Osteoblast (primary cell): ENCODE data around the gene KLKB1. TPM values are rescaled to one million over a fixed set of nuclear protein-coding genes. Genes with fewer than 3 reads are reported as not detected.

Source experiments
- DNase-seq: peaks from one replicate; pipeline ENCODE4 v3.0.0; 2011; ENCODE audit warnings: low spot score, mixed read lengths; ENCODE audit not compliant: insufficient read length; ENCODE audit errors: missing footprints
- H2AFZ ChIP-seq: 2 replicates; pipeline ENCODE4 v1.6.0; 2011; ENCODE audit warnings: mild to moderate bottlenecking, low read length
- H3K27ac ChIP-seq: 2 replicates; pipeline ENCODE4 v1.5.1; 2011; ENCODE audit warnings: mild to moderate bottlenecking, low read depth, low read length, moderate library complexity
- H3K27me3 ChIP-seq: 2 replicates; pipeline ENCODE4 v1.6.0; 2012; ENCODE audit warnings: mild to moderate bottlenecking, control low read depth, inconsistent platforms, low read length, moderate library complexity; ENCODE audit not compliant: insufficient read depth
- H3K36me3 ChIP-seq: 2 replicates; pipeline ENCODE4 v1.5.1; 2011; ENCODE audit warnings: mild to moderate bottlenecking, low read length, control low read depth, moderate library complexity; ENCODE audit not compliant: insufficient read depth
- H3K4me1 ChIP-seq: 2 replicates; pipeline ENCODE4 v1.5.1; 2011; ENCODE audit warnings: mild to moderate bottlenecking, low read length, control low read depth, moderate library complexity; ENCODE audit not compliant: insufficient read depth
- H3K4me2 ChIP-seq: 2 replicates; pipeline ENCODE4 v1.6.0; 2011; ENCODE audit warnings: mild to moderate bottlenecking, low read length; ENCODE audit not compliant: insufficient read depth
- H3K4me3 ChIP-seq: fragments of 200-600 bp; sonication (generic); 3 replicates; pipeline ENCODE4 v1.5.1; 2012; ENCODE audit warnings: mild to moderate bottlenecking, low read length, inconsistent platforms; ENCODE audit not compliant: insufficient read depth
- H3K79me2 ChIP-seq: 2 replicates; pipeline ENCODE4 v1.6.0; 2012; ENCODE audit warnings: mild to moderate bottlenecking, low read length, control low read depth, inconsistent platforms; ENCODE audit not compliant: insufficient read depth
- H3K9me3 ChIP-seq: 2 replicates; pipeline ENCODE4 v1.5.1; 2011; ENCODE audit warnings: low read depth, low read length, control low read depth
- H4K20me1 ChIP-seq: 2 replicates; pipeline ENCODE4 v1.6.0; 2012; ENCODE audit warnings: mild to moderate bottlenecking, low read length, control low read depth; ENCODE audit not compliant: insufficient read depth
- total RNA-seq: library from RNA; depleted of rRNA; stranded (reverse); fragments of >200 nt; gene quantifications from 2 replicates; pipeline ENCODE4 v1.2.3, GENCODE V29; 2012
- TF ChIP-seq, protein P1 (sequence below): IDR thresholded peaks from 2 replicates; pipeline ENCODE4 v1.5.1; 2011; ENCODE audit warnings: mild to moderate bottlenecking, low read depth, low read length, moderate library complexity; ENCODE audit errors: extremely low read depth

KLKB1 gene
- total RNA-seq, 1 donor: not detected

DNA sequence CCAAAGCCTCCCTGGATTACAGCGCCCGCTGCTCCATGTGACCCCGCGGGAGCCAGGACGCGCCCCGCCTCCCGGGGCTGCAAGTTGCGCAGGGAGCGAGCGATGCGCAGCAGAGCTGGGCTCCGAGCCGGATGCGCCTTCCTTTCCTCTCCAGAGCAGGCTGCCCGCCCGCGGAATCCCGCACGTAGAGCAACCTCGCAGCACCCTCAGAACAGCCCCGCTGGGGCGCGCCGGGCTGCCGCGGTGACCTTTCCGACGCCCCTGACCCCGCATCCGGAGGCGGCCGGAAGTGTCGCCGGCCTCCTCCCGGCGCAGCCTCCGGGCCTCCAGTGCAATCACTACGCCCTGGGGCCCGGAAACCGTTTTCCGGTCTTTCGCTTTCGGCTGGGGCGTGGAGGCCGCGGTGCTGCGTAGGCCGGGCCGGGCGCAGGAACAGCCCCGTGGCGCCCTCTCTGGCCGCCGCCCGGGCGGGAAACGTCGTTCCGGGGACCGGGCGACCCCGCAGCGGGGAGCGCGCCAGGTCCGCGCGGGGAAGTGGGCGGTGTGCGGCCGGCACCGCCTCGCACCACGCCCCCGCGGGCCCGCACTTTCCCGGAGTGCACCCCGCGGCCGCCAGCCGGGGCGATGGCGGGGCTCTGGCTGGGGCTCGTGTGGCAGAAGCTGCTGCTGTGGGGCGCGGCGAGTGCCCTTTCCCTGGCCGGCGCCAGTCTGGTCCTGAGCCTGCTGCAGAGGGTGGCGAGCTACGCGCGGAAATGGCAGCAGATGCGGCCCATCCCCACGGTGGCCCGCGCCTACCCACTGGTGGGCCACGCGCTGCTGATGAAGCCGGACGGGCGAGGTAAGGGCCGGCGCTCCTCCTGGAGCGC is 35.9 kb upstream of the KLKB1 start, which contains the start of gene CYP4V2:
Gene CYP4V2, plus strand, starts transcription at position 368 of the 866 bp plus-strand sequence. Its CDS starts 257 bp downstream, at position 625.
- Histone ChIP-seq H3K27me3 (no peaks in the 10 kb centered on the region), H3K4me3 (peak within 1 kb of the TSS; percentile 80)
- TF ChIP-seq, protein P1, sequence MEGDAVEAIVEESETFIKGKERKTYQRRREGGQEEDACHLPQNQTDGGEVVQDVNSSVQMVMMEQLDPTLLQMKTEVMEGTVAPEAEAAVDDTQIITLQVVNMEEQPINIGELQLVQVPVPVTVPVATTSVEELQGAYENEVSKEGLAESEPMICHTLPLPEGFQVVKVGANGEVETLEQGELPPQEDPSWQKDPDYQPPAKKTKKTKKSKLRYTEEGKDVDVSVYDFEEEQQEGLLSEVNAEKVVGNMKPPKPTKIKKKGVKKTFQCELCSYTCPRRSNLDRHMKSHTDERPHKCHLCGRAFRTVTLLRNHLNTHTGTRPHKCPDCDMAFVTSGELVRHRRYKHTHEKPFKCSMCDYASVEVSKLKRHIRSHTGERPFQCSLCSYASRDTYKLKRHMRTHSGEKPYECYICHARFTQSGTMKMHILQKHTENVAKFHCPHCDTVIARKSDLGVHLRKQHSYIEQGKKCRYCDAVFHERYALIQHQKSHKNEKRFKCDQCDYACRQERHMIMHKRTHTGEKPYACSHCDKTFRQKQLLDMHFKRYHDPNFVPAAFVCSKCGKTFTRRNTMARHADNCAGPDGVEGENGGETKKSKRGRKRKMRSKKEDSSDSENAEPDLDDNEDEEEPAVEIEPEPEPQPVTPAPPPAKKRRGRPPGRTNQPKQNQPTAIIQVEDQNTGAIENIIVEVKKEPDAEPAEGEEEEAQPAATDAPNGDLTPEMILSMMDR: no peak

GRCh38 chr4:186192066-186192612 is 35.2 kb upstream of the KLKB1 start:
- Histone ChIP-seq H3K4me3 (peak overlapping the region; percentile 80), H3K4me1 (peaks cover 14% of the 10 kb centered on the region), H3K9me3 (no peaks in the 10 kb centered on the region), H3K36me3 (peaks cover 3% of the 10 kb centered on the region), H4K20me1 (no peaks in the 10 kb centered on the region), H2AFZ (peak overlapping the region; percentile 95), H3K27ac (peak overlapping the region; percentile 67), H3K4me2 (peak overlapping the region; percentile 86), H3K79me2 (peaks cover 20% of the 10 kb centered on the region), H3K27me3 (no peaks in the 10 kb centered on the region)
- TF ChIP-seq, protein P1: no peak
- DNase-seq: peak; percentile 86

More for the DNA sequence above, 35.9 kb upstream of the KLKB1 start, which contains the start of gene CYP4V2:
- Histone ChIP-seq H3K4me1 (peaks cover 14% of the 10 kb centered on the region), H4K20me1 (no peaks in the 10 kb centered on the region), H3K79me2 (peaks cover 20% of the 10 kb centered on the region), H3K27ac (peak within 1 kb of the TSS; percentile 67), H3K4me2 (peak within 1 kb of the TSS; percentile 86), H3K9me3 (no peaks in the 10 kb centered on the region), H2AFZ (peak within 1 kb of the TSS; percentile 95), H3K36me3 (peaks cover 3% of the 10 kb centered on the region)
- DNase-seq: peak; percentile 95

GRCh38 chr4:186193851-186194250 is 33.5 kb upstream of the KLKB1 start:
- DNase-seq: no peak
- H3K4me2 ChIP-seq: no peak overlapping the region
- peaks cover 14% of the 10 kb centered on the region for H3K4me1 ChIP-seq
- H3K9me3 ChIP-seq: no peaks in the 10 kb centered on the region
- no peak overlapping the region for H3K27ac ChIP-seq
- H3K36me3 ChIP-seq: peaks cover 3% of the 10 kb centered on the region
- H2AFZ ChIP-seq: no peak overlapping the region
- H4K20me1 ChIP-seq: no peaks in the 10 kb centered on the region
- H3K79me2 ChIP-seq: peaks cover 20% of the 10 kb centered on the region
- TF ChIP-seq, protein P1: no peak
- no peak overlapping the region for H3K4me3 ChIP-seq
- H3K27me3 ChIP-seq: no peaks in the 10 kb centered on the region

- H3K4me1 ChIP-seq: peaks cover 8% of the 10 kb centered on the region
- no peaks in the 10 kb centered on the region for H4K20me1 ChIP-seq
- no peak overlapping the region for H3K4me2 ChIP-seq
- TF ChIP-seq, protein P1: no peak
- H3K9me3 ChIP-seq: no peaks in the 10 kb centered on the region
- peaks cover 20% of the 10 kb centered on the region for H3K79me2 ChIP-seq
- no peaks in the 10 kb centered on the region for H3K27me3 ChIP-seq
- no peak overlapping the region for H3K4me3 ChIP-seq
- H2AFZ ChIP-seq: no peak overlapping the region
- peaks cover 3% of the 10 kb centered on the region for H3K36me3 ChIP-seq
- peak; percentile 23 for DNase-seq
- no peak overlapping the region for H3K27ac ChIP-seq
These were observed 31.2 kb upstream of the KLKB1 start for GRCh38 chr4:186196063-186196462.
